Stimulated activated CD8-positive, alpha-beta memory T cell treated with anti-CD3 and anti-CD28 coated beads, Interleukin-15, amount 100 ng/mL, for 1 hour (primary cell): ENCODE measurements around the gene EFCAB8.
A peak's percentile ranks its signal among the peaks of the same experiment; 100 is the strongest.
"Not testable (repeated sequence)": the region's sequence is repeated elsewhere in the genome, so short reads cannot be mapped to it uniquely, and the experiment has no call there.

ENCODE experiments used
- DNase-seq: peaks from one replicate; pipeline ENCODE4 v3.0.0-alpha.2; 2020; ENCODE audit warnings: low read depth

Gene EFCAB8

GRCh38 chr20:32972181-32973076, 113.7 kb downstream of the EFCAB8 start:
- DNase-seq, result peak; percentile 64

DNA sequence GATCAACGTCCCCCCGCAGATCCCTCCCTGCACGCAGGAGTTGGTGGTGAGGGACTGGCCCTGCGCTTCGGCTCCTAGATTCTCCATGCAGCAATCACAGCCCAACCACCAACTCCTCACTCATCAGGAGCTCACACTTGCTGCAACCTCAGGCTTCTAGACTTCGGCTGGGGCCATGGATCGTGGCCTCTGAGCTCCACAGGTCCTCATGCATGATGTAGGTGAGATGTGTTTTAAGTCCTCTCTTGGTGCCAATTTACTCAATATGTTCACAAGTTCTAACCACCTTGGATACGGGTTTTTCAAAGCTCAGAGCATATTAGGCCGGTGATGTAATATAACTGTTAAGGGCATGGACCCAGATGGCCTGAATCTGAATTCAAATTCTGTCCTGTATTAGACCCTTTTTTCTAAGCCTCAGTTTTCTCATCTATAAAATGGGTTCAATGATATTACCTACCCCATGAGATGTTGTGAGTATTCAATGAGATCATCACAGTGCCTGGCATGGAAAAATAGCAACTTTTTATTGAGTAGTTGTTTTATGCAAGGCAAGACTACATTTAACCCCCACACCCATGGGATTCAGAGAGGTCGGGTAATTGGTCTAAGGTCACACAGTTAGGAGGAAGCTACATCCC, 114.5 kb downstream of the EFCAB8 start:
- no peak for DNase-seq

GRCh38 chr20:32974204-32975064, 115.7 kb downstream of the EFCAB8 start:
- DNase-seq, result not testable (repeated sequence)

DNA sequence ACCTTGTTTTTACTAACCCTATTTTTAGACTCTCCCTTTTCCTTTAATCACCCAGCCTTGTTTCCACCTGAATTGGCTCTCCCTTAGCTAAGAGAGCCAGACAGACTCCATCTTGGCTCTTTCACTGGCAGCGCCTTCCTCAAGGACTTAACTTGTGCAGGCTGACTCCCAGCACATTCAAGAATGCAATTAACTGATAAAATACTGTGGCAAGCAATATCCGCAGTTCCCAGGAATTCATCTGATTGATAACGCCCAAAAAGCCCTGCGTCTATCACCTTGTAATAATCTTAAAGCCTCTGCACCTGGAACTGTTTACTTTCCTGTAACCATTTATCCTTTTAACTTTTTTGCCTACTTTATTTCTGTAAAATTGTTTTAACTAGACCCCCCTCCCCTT, 116.4 kb downstream of the EFCAB8 start:
- not testable (repeated sequence) for DNase-seq

- DNase-seq, result no peak
Observed at GRCh38 chr20:32975698-32976674, 117.3 kb downstream of the EFCAB8 start.

- no peak for DNase-seq
Observed at GRCh38 chr20:32976746-32977145, 118.0 kb downstream of the EFCAB8 start.

DNA sequence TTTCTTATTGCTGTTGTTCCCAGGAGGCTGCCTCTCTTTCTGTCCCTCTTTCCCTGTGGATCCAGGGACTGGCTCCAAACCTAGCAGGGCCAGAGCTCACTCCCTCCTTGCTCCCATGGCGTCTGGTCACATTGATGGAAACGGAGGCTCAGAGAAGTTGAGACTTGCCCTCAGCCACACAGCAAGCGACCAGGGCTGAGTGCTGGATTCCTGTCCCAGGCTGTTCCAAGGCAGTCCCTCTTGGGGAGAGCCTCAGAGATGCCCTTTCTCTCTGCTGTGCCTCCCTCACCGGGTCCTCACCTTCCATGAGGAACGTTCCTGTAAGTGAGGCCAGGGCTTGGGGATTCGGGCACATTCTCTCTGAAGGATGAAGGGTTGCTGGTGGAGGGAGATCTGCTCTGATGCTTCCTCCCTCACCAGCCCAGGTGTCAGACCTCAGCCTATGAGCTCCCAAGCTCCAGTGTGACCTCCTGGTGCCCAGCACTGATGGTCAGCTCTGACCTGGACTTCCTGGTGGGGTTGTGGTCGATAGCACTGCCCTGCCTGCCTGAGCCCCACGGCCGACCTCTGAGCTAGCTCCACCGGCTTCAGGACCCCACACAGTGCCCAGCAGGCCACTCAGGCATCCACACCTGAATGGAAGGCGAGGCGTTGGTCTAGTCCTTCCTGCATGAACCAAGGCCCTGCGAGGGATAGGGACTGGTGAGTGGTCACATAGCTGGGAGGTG, 118.7 kb downstream of the EFCAB8 start:
- no peak for DNase-seq

DNA sequence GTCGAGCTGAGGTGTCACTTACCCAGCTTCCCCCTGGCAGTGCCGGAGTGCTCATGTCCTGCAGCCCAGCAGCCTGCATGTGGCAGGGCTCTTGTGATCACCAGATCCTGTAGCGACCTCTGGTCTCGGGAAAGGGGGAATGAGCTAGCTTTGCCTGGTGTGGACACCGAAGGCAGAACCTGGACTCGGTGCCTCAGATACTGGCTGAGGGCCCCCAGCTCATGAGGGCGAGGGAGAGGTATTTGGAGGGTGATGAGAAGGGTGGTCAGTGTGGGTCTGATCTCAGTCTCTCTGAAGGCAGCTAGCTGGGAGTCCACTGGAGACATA, 119.2 kb downstream of the EFCAB8 start:
- no peak for DNase-seq

GRCh38 chr20:32979201-32979998, 120.7 kb downstream of the EFCAB8 start:
- DNase-seq, result no peak

DNA sequence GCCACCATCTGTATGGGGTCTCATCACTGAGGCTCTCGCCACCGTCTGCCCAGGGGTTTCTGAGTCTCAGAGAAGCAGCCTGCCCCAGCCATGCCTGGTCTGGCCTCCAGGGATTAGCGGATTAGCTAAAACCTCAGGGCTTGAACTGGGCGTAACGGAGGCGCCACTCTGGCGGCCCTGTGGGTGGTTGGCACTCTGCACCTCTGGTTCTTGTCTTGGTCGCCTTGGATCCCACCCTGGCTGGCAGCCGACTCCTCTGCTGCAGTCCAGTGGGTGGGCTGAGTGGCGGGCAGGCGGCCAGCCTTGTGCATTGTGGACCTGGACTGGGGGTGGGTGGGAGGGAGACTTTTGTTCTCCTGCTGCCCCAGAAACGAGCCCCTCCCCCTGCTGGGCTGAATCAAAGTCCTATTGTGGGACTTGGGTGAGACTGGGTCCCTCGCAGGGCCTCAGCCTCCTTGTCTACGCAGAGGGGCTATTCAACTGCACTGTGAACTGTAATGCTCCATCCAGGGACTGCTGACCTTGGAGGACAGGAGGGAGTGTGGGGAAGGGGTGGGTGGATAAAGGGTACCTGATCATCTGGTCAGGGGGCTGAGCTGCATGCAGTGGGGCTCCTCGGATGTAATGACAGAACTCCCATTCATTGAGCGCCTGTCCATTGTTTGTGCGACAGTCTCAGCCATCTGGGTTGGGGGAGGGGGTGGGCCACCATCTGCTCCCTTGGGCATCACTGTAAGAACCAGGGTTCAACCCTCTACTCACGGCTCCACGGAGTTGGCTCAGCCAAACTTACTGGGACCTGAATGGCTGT, 121.6 kb downstream of the EFCAB8 start:
- DNase-seq, result no peak

DNA sequence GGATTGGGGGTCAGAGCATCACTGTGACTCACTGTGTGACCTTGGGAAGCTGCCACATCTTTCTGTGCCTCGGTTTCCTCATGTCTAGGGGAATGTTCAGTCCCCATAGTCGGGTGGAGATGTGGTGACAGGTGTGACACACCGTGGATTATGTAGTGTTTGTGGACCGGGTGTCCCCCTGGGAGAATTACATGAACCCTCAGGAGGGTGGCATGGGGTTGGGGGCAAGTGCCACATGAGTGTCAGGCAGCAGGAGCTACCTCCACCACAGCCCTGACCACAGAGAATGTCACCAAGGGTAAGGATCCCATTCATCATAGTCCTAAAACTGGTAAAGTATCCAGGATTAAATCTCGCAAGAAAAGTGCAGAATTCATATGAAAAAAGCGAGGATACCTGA, 122.3 kb downstream of the EFCAB8 start:
- no peak for DNase-seq

GRCh38 chr20:32982617-32983458, 124.1 kb downstream of the EFCAB8 start:
- DNase-seq, result no peak

DNA sequence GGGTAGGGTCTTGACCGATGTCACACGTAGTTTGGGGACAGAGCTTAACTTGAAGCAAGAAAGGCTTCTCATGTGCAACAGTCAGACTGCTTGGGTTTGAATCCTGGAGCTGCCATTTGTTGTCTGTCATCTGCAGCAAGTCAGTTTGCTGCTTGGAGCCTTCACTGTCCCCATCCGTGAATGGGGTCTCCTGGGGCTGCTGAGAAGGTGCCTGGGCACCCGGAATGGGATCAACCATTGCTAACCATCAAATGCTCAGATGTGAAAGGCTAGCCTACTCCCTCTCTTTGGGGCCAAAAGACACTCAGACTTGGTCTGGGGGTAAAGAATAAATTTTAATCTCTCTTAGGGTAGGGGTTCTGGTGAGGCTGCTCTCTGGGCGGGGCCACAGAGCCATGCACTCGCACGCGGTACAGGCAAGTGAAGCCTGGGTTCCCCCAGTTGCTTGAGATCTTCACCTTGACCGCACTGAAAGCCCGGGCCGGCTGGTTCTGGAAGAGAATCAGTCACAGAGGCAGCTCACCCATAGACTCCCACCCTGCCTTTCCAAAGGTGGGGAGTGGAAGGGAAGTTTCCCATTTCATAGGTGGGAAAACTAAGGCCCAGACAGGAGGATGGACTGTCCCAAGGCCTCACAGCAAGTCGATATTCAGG, 124.9 kb downstream of the EFCAB8 start:
- no peak for DNase-seq

GRCh38 chr20:32984196-32984595, 125.5 kb downstream of the EFCAB8 start:
- no peak for DNase-seq

DNA sequence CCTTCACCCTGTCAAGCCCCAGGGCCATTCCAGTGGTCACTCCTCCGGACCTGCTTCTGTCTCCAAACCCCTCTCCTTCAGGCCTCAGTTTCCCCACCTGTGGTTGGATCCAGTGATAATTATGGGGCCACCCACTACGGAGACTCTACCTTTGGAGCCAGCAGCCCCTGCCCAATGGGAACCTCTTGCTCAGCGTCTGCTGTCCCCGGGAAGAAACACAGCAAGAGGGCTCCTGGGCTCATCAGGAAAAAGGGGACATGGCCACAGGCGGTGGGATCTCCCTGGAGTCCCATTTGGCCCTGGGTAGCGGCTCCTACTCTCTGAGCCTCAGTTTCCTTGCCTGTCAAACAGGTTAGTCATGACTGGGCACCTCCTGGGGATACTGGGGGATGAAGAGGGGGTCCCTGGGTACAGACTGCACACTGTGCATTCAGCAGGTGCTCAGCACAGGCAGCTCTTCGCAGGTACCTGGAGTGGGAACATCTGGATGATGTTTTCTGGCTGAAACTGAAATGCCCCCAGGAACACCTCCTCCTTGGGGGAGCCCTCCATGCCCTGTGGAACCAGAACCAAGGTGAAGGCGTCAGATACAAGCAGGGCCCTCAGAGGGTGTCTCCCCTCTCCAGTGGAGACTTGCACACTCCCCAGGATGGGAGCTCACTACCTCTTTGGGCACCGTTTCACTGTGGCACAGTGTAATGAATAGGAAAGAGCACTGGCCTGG, 126.1 kb downstream of the EFCAB8 start:
- DNase-seq, result no peak

DNA sequence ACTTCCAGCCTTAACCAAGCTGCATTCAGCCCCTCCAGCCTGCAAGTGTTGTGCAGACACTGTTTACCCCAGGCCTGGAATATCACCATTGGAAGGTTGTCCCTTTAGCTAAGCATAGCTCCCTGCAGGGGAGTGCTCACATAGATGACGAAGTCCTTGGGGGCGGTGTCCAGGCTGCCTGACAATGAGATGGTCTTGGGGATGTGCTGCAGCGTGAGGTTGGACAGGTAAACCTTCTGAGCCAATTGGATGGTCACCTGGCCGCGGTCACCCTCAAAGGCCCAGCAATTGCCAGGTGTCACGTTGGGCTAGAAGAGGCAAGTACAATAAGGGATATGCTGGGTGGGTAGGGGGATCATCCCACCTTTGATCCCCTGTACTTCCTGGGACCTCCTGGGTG, 126.9 kb downstream of the EFCAB8 start:
- no peak for DNase-seq
